ENCODE data around the gene FAM72B.
"Not testable (repeated sequence)": the region's sequence is repeated elsewhere in the genome, so short reads cannot be mapped to it uniquely, and the experiment has no call there.

DNA sequence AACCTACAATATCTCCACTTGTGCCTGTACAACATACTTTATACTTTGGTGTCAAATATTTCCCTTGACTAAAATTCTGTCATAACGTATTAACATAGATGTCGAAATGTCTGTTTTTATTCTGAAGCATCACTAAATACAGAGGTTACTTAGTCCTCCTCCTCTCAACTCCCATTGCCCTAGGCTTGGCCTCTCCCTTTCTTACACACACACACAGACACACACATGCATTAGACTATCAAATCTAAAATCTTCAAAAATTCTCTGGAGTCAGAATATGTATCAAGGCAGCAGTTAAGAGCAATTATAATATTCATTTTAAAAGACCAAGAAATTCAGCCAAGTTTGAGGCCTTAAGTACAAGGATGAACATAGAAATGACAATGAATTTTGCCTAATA lies 7.5 kb downstream of the FAM72B start:
- TF ChIP-seq, protein P1, sequence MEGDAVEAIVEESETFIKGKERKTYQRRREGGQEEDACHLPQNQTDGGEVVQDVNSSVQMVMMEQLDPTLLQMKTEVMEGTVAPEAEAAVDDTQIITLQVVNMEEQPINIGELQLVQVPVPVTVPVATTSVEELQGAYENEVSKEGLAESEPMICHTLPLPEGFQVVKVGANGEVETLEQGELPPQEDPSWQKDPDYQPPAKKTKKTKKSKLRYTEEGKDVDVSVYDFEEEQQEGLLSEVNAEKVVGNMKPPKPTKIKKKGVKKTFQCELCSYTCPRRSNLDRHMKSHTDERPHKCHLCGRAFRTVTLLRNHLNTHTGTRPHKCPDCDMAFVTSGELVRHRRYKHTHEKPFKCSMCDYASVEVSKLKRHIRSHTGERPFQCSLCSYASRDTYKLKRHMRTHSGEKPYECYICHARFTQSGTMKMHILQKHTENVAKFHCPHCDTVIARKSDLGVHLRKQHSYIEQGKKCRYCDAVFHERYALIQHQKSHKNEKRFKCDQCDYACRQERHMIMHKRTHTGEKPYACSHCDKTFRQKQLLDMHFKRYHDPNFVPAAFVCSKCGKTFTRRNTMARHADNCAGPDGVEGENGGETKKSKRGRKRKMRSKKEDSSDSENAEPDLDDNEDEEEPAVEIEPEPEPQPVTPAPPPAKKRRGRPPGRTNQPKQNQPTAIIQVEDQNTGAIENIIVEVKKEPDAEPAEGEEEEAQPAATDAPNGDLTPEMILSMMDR (IDR thresholded peaks at IDR 0.05), result not testable (repeated sequence)
- not testable (repeated sequence) for TF ChIP-seq POLR2AphosphoS5 (IDR thresholded peaks at IDR 0.05)

All from sigmoid colon (tissue), 4 donors.